Measurements from ENCODE around the gene FBXL14.

Gene FBXL14

GRCh38 chr12:1534748-1535147 lies 59.6 kb downstream of the FBXL14 start:
- no peak overlapping the region for H3K9ac ChIP-seq (ENCODE audit: low read length)
- H3K36me3 ChIP-seq (ENCODE audit: control insufficient read depth, insufficient read depth, low read length) = no peaks in the 10 kb centered on the region
- H3K4me1 ChIP-seq (ENCODE audit: control insufficient read depth, insufficient read depth, low read length) = no peaks in the 10 kb centered on the region
- no peak overlapping the region for H3K4me3 ChIP-seq (ENCODE audit: low read length)
- no peaks in the 10 kb centered on the region for H3K9me3 ChIP-seq (ENCODE audit: control insufficient read depth, low read length)
- peaks cover 48% of the 10 kb centered on the region for H3K27me3 ChIP-seq (ENCODE audit: control insufficient read depth, insufficient read depth, low read length)

- H3K27me3 ChIP-seq (ENCODE audit: control insufficient read depth, insufficient read depth, low read length) = peaks cover 57% of the 10 kb centered on the region
- H3K9me3 ChIP-seq (ENCODE audit: control insufficient read depth, low read length) = no peaks in the 10 kb centered on the region
- H3K9ac ChIP-seq (ENCODE audit: low read length) = no peak overlapping the region
- no peaks in the 10 kb centered on the region for H3K4me1 ChIP-seq (ENCODE audit: control insufficient read depth, insufficient read depth, low read length)
- H3K4me3 ChIP-seq (ENCODE audit: low read length) = no peak overlapping the region
- H3K36me3 ChIP-seq (ENCODE audit: control insufficient read depth, insufficient read depth, low read length) = no peaks in the 10 kb centered on the region
These were observed 60.6 kb downstream of the FBXL14 start for GRCh38 chr12:1533602-1534304.

- Histone ChIP-seq H3K9me3 (ENCODE audit: control insufficient read depth, low read length) (no peaks in the 10 kb centered on the region), H3K9ac (ENCODE audit: low read length) (no peak overlapping the region), H3K27me3 (ENCODE audit: control insufficient read depth, insufficient read depth, low read length) (peaks cover 57% of the 10 kb centered on the region), H3K36me3 (ENCODE audit: control insufficient read depth, insufficient read depth, low read length) (no peaks in the 10 kb centered on the region), H3K4me1 (ENCODE audit: control insufficient read depth, insufficient read depth, low read length) (no peaks in the 10 kb centered on the region), H3K4me3 (ENCODE audit: low read length) (no peak overlapping the region)
These were observed 61.2 kb downstream of the FBXL14 start for GRCh38 chr12:1533205-1533601.

- Histone ChIP-seq H3K27me3 (ENCODE audit: control insufficient read depth, insufficient read depth, low read length) (peaks cover 61% of the 10 kb centered on the region), H3K36me3 (ENCODE audit: control insufficient read depth, insufficient read depth, low read length) (no peaks in the 10 kb centered on the region), H3K4me3 (ENCODE audit: low read length) (no peak overlapping the region), H3K9me3 (ENCODE audit: control insufficient read depth, low read length) (no peaks in the 10 kb centered on the region), H3K9ac (ENCODE audit: low read length) (no peak overlapping the region), H3K4me1 (ENCODE audit: control insufficient read depth, insufficient read depth, low read length) (no peaks in the 10 kb centered on the region)
These were observed 61.8 kb downstream of the FBXL14 start for GRCh38 chr12:1532375-1533165.

- H3K9ac ChIP-seq (ENCODE audit: low read length) = no peak overlapping the region
These were observed 62.6 kb downstream of the FBXL14 start for GRCh38 chr12:1531654-1532374.

GRCh38 chr12:1531153-1531653 lies 63.2 kb downstream of the FBXL14 start:
- Histone ChIP-seq H3K27me3 (ENCODE audit: control insufficient read depth, insufficient read depth, low read length) (peaks cover 65% of the 10 kb centered on the region), H3K4me3 (ENCODE audit: low read length) (peak overlapping the region; percentile 14), H3K4me1 (ENCODE audit: control insufficient read depth, insufficient read depth, low read length) (no peaks in the 10 kb centered on the region), H3K36me3 (ENCODE audit: control insufficient read depth, insufficient read depth, low read length) (no peaks in the 10 kb centered on the region), H3K9me3 (ENCODE audit: control insufficient read depth, low read length) (no peaks in the 10 kb centered on the region), H3K9ac (ENCODE audit: low read length) (peak overlapping the region; percentile 45)

More at GRCh38 chr12:1531654-1532374, 62.6 kb downstream of the FBXL14 start:
- H3K4me3 ChIP-seq (ENCODE audit: low read length) = peak overlapping the region; percentile 14
- no peaks in the 10 kb centered on the region for H3K36me3 ChIP-seq (ENCODE audit: control insufficient read depth, insufficient read depth, low read length)
- no peaks in the 10 kb centered on the region for H3K4me1 ChIP-seq (ENCODE audit: control insufficient read depth, insufficient read depth, low read length)
- H3K27me3 ChIP-seq (ENCODE audit: control insufficient read depth, insufficient read depth, low read length) = peaks cover 65% of the 10 kb centered on the region
- H3K9me3 ChIP-seq (ENCODE audit: control insufficient read depth, low read length) = no peaks in the 10 kb centered on the region

GRCh38 chr12:1530592-1531152 lies 63.7 kb downstream of the FBXL14 start:
- peak overlapping the region; percentile 45 for H3K9ac ChIP-seq (ENCODE audit: low read length)
- H3K27me3 ChIP-seq (ENCODE audit: control insufficient read depth, insufficient read depth, low read length) = peaks cover 65% of the 10 kb centered on the region
- peak overlapping the region; percentile 14 for H3K4me3 ChIP-seq (ENCODE audit: low read length)
- H3K36me3 ChIP-seq (ENCODE audit: control insufficient read depth, insufficient read depth, low read length) = no peaks in the 10 kb centered on the region
- H3K9me3 ChIP-seq (ENCODE audit: control insufficient read depth, low read length) = no peaks in the 10 kb centered on the region
- H3K4me1 ChIP-seq (ENCODE audit: control insufficient read depth, insufficient read depth, low read length) = no peaks in the 10 kb centered on the region

GRCh38 chr12:1529862-1530591 lies 64.4 kb downstream of the FBXL14 start:
- H3K9me3 ChIP-seq (ENCODE audit: control insufficient read depth, low read length) = no peaks in the 10 kb centered on the region
- H3K36me3 ChIP-seq (ENCODE audit: control insufficient read depth, insufficient read depth, low read length) = no peaks in the 10 kb centered on the region
- no peak overlapping the region for H3K9ac ChIP-seq (ENCODE audit: low read length)
- H3K4me3 ChIP-seq (ENCODE audit: low read length) = no peak overlapping the region
- peaks cover 70% of the 10 kb centered on the region for H3K27me3 ChIP-seq (ENCODE audit: control insufficient read depth, insufficient read depth, low read length)
- no peaks in the 10 kb centered on the region for H3K4me1 ChIP-seq (ENCODE audit: control insufficient read depth, insufficient read depth, low read length)

- no peaks in the 10 kb centered on the region for H3K4me1 ChIP-seq (ENCODE audit: control insufficient read depth, insufficient read depth, low read length)
- H3K36me3 ChIP-seq (ENCODE audit: control insufficient read depth, insufficient read depth, low read length) = no peaks in the 10 kb centered on the region
- H3K9me3 ChIP-seq (ENCODE audit: control insufficient read depth, low read length) = no peaks in the 10 kb centered on the region
- H3K27me3 ChIP-seq (ENCODE audit: control insufficient read depth, insufficient read depth, low read length) = peaks cover 67% of the 10 kb centered on the region
- H3K9ac ChIP-seq (ENCODE audit: low read length) = no peak overlapping the region
- H3K4me3 ChIP-seq (ENCODE audit: low read length) = no peak overlapping the region
These were observed 65.0 kb downstream of the FBXL14 start for GRCh38 chr12:1529228-1529861.

- Histone ChIP-seq H3K9ac (ENCODE audit: low read length) (no peak overlapping the region), H3K9me3 (ENCODE audit: control insufficient read depth, low read length) (no peaks in the 10 kb centered on the region), H3K4me3 (ENCODE audit: low read length) (no peak overlapping the region), H3K36me3 (ENCODE audit: control insufficient read depth, insufficient read depth, low read length) (no peaks in the 10 kb centered on the region), H3K4me1 (ENCODE audit: control insufficient read depth, insufficient read depth, low read length) (no peaks in the 10 kb centered on the region), H3K27me3 (ENCODE audit: control insufficient read depth, insufficient read depth, low read length) (peaks cover 62% of the 10 kb centered on the region)
These were observed 65.6 kb downstream of the FBXL14 start for GRCh38 chr12:1528791-1529190.

GRCh38 chr12:1527789-1528188 lies 66.6 kb downstream of the FBXL14 start:
- Histone ChIP-seq H3K4me3 (ENCODE audit: low read length) (no peak overlapping the region), H3K27me3 (ENCODE audit: control insufficient read depth, insufficient read depth, low read length) (peaks cover 54% of the 10 kb centered on the region), H3K4me1 (ENCODE audit: control insufficient read depth, insufficient read depth, low read length) (no peaks in the 10 kb centered on the region), H3K9ac (ENCODE audit: low read length) (no peak overlapping the region), H3K36me3 (ENCODE audit: control insufficient read depth, insufficient read depth, low read length) (no peaks in the 10 kb centered on the region), H3K9me3 (ENCODE audit: control insufficient read depth, low read length) (no peaks in the 10 kb centered on the region)

All from mucosa of stomach (tissue), 1 donor.